Caco-2 (cell line): ENCODE results near the gene HM13. TPM values are rescaled to one million over a fixed set of nuclear protein-coding genes. Genes with fewer than 3 reads are reported as not detected.
A peak's percentile ranks its signal among the peaks of the same experiment; 100 is the strongest.

ENCODE experiments used
- BruUV-seq: library from RNA; stranded (reverse); fragments of 400-500 nt; replicated peaks from 2 replicates; lab custom pipeline; 2021; lab: Mats Ljungman, UMichigan
- CTCF ChIA-PET: fragments of 300-600 bp; sonication (Branson Sonifier 250); formaldehyde crosslinking; loops from one replicate; lab custom pipeline; 2022; ENCODE audit warnings: antibody characterized with exemption; lab: Charles Lee
- POLR2A ChIA-PET: fragments of 300-600 bp; sonication (Branson Sonifier 250); formaldehyde crosslinking; loops from one replicate; lab custom pipeline; 2022; ENCODE audit warnings: antibody characterized with exemption; lab: Charles Lee
- DNase-seq, 2 experiments: peaks; one replicate each; pipeline versions ENCODE4 v3.0.0 to v3.0.0-alpha.2; 2020 to 2022
- H3K27me3 ChIP-seq: replicated peaks from 2 replicates; pipeline ENCODE4 v1.6.0; 2011; ENCODE audit warnings: low read length; ENCODE audit not compliant: control insufficient read depth, insufficient read depth
- H3K36me3 ChIP-seq: 2 replicates; pipeline ENCODE4 v1.5.1; 2011; ENCODE audit warnings: low read length; ENCODE audit not compliant: control insufficient read depth, insufficient read depth
- H3K4me1 ChIP-seq: fragments of 250-450 bp; sonication (Bioruptor Pico); 2 replicates; pipeline ENCODE4 v1.5.1; 2020; ENCODE audit warnings: mild to moderate bottlenecking
- H3K4me3 ChIP-seq: 2 replicates; pipeline ENCODE4 v1.5.1; 2011; ENCODE audit warnings: low read depth, mild to moderate bottlenecking, control low read depth, low read length
- H3K9me3 ChIP-seq: fragments of 250-450 bp; sonication (Bioruptor Pico); 2 replicates; pipeline ENCODE4 v1.5.1; 2020; ENCODE audit warnings: mild to moderate bottlenecking, moderate library complexity
- H3K27ac Mint-ChIP-seq: one replicate; pipeline ENCODE4 v1.8.0; 2022; ENCODE audit warnings: mixed read lengths; ENCODE audit not compliant: unreplicated experiment
- H3K27me3 Mint-ChIP-seq: one replicate; pipeline ENCODE4 v1.8.0; 2022; ENCODE audit warnings: mixed read lengths; ENCODE audit not compliant: insufficient read depth, unreplicated experiment
- H3K36me3 Mint-ChIP-seq: one replicate; pipeline ENCODE4 v1.8.0; 2022; ENCODE audit warnings: mild to moderate bottlenecking, mixed read lengths; ENCODE audit not compliant: insufficient read depth, unreplicated experiment
- H3K4me1 Mint-ChIP-seq: one replicate; pipeline ENCODE4 v1.8.0; 2022; ENCODE audit warnings: low read depth, mixed read lengths; ENCODE audit not compliant: unreplicated experiment
- H3K4me3 Mint-ChIP-seq: one replicate; pipeline ENCODE4 v1.8.0; 2022; ENCODE audit warnings: mild to moderate bottlenecking, moderate library complexity, mixed read lengths; ENCODE audit not compliant: unreplicated experiment
- H3K9me3 Mint-ChIP-seq: one replicate; pipeline ENCODE4 v1.8.0; 2022; ENCODE audit warnings: mixed read lengths; ENCODE audit not compliant: unreplicated experiment
- intact Hi-C: fragments of 100-400 bp; cut with micrococcal nuclease; formaldehyde crosslinking; loops from one replicate; pipeline ENCODE4 v1.10.0; 2022; ENCODE audit not compliant: unreplicated experiment
- total RNA-seq: library from RNA; stranded (reverse); gene quantifications from 2 replicates; pipeline ENCODE4 v1.2.3, GENCODE V29; 2022
- TF ChIP-seq, protein P1 (sequence below), 2 experiments: fragments of 200-600 bp in 1 of 2; IDR thresholded peaks; 1 replicate in 1 of 2; 2 replicates in 1 of 2; pipeline versions ENCODE4 v1.5.1 to v1.8.0; 2011 to 2022; ENCODE audit warnings: antibody characterized with exemption in 1 of 2, control low read depth in 1 of 2, inconsistent platforms in 1 of 2, low read depth in 1 of 2, low read length in 1 of 2, mild to moderate bottlenecking in 1 of 2, moderate library complexity in 1 of 2; ENCODE audit not compliant: insufficient read depth in 1 of 2, severe bottlenecking in 1 of 2, unreplicated experiment in 1 of 2

The HM13 gene
- total RNA-seq, 1 experiment from 2014 or later: 443 TPM

- no peaks in the 10 kb centered on the region for H3K27me3 Mint-ChIP-seq
- peak; percentile 100 for DNase-seq
- peak within 1 kb of the TSS; percentile 98 for H3K27ac Mint-ChIP-seq
- TF ChIP-seq, protein P1, sequence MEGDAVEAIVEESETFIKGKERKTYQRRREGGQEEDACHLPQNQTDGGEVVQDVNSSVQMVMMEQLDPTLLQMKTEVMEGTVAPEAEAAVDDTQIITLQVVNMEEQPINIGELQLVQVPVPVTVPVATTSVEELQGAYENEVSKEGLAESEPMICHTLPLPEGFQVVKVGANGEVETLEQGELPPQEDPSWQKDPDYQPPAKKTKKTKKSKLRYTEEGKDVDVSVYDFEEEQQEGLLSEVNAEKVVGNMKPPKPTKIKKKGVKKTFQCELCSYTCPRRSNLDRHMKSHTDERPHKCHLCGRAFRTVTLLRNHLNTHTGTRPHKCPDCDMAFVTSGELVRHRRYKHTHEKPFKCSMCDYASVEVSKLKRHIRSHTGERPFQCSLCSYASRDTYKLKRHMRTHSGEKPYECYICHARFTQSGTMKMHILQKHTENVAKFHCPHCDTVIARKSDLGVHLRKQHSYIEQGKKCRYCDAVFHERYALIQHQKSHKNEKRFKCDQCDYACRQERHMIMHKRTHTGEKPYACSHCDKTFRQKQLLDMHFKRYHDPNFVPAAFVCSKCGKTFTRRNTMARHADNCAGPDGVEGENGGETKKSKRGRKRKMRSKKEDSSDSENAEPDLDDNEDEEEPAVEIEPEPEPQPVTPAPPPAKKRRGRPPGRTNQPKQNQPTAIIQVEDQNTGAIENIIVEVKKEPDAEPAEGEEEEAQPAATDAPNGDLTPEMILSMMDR (IDR thresholded peaks at IDR 0.05; ENCODE audit: insufficient read depth in 1 of 2, low read depth in 1 of 2, low read length in 1 of 2, severe bottlenecking in 1 of 2, unreplicated experiment in 1 of 2): no peak
- Histone ChIP-seq H3K9me3 (no peaks in the 10 kb centered on the region), H3K4me1 (peaks cover 54% of the 10 kb centered on the region), H3K27me3 (no peaks in the 10 kb centered on the region), H3K4me3 (peak within 1 kb of the TSS; percentile 63), H3K36me3 (no peaks in the 10 kb centered on the region)
- H3K4me1 Mint-ChIP-seq: peaks cover 49% of the 10 kb centered on the region
- no peaks in the 10 kb centered on the region for H3K9me3 Mint-ChIP-seq
- peaks cover 65% of the 10 kb centered on the region for H3K36me3 Mint-ChIP-seq
- intact Hi-C loops: no loop called here
- ChIA-PET CTCF (interaction anchor here (1.0 to 13.0 kb wide), 6 partner anchors 7 to 118 kb away, joined by 3 to 1708 read pairs (median 7); no protein-coding TSS in a partner anchor), POLR2A (interaction anchor here (0.6 to 4.3 kb wide), 26 partner anchors 8 to 1307 kb away, joined by 3 to 306 read pairs (median 7); partner anchors contain the start of gene BCL2L1)
- peak within 1 kb of the TSS; percentile 88 for H3K4me3 Mint-ChIP-seq
- BruUV-seq: TSS peak; percentile 92
These were observed 91.0 kb downstream of the HM13 start, which contains the start of gene ID1 for GRCh38 chr20:31605031-31605901. Gene ID1 (plus strand): TSS chr20:31605289. CDS start chr20:31605388, 99 bp downstream.

GRCh38 chr20:31605902-31606803, 91.9 kb downstream of the HM13 start:
- ChIA-PET POLR2A (interaction anchor here (1.0 to 4.3 kb wide), 12 partner anchors 13 to 117 kb away, joined by 4 to 306 read pairs (median 14); partner anchors contain the start of gene BCL2L1), CTCF (interaction anchor here (0.7 to 13.0 kb wide), 6 partner anchors 11 to 117 kb away, joined by 3 to 1708 read pairs (median 4); no protein-coding TSS in a partner anchor)
- Mint-ChIP-seq H3K9me3 (no peaks in the 10 kb centered on the region), H3K4me1 (peaks cover 58% of the 10 kb centered on the region), H3K36me3 (peaks cover 71% of the 10 kb centered on the region), H3K27me3 (no peaks in the 10 kb centered on the region), H3K27ac (peak overlapping the region; percentile 98), H3K4me3 (peak overlapping the region; percentile 88)
- Histone ChIP-seq H3K9me3 (no peaks in the 10 kb centered on the region), H3K36me3 (no peaks in the 10 kb centered on the region), H3K4me3 (peak overlapping the region; percentile 63), H3K27me3 (no peaks in the 10 kb centered on the region), H3K4me1 (peaks cover 63% of the 10 kb centered on the region)
- no TSS peak for BruUV-seq
- peak; percentile 66 to 68 for DNase-seq
- intact Hi-C loops: no loop called here
- TF ChIP-seq, protein P1 (IDR thresholded peaks at IDR 0.05; ENCODE audit: insufficient read depth in 1 of 2, low read depth in 1 of 2, low read length in 1 of 2, severe bottlenecking in 1 of 2, unreplicated experiment in 1 of 2): no peak
